HG03103 (cell line): ENCODE data around the gene VPS50.

Experiments
- ATAC-seq: cut with Tn5 transposase; IDR thresholded peaks from one replicate; pipeline ENCODE4 v1.9.1; 2021; ENCODE audit warnings: low read depth; ENCODE audit not compliant: unreplicated experiment

VPS50 gene

GRCh38 chr7:93231799-93232672 lies at the start of gene VPS50:
VPS50 (plus strand) TSS chr7:93232366; CDS start chr7:93232468, 102 bp downstream.
- ATAC-seq = peak; percentile 99

DNA sequence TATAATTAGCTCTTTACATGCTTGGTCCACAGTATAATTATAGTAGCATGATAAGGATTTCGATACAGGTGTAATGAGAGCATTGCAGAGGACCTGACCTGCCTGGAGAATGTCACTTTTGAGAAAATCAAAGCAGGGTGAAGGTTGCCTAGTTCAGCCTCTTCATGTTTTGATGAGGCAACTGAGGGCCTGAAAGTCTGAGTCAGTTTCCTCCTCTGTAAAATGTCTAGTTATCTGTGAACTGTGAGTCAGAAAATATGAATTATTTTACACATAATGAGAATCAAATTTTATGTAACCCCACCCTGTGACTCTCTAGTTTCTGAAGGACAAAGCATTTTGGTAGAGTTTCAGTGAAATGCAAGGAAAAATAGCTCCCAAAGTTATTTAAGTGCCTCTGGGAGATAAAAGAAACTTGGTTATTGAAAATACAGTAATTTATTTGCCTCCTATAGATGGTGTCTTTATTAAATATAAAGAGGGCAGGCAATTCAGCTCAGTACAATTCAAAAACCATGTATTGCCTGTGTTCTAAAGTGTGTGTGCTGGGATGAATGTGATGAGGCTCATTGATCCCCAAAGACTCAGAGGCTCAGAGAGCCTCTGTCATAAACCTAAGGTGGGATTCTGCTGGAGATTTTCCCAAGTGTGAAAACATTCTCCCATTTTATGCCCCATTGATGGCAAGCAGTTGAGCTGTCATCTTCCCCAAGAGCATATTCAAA lies 46.7 kb upstream of the VPS50 start:
- no peak for ATAC-seq

GRCh38 chr7:93188870-93189634 lies 43.1 kb upstream of the VPS50 start:
- no peak for ATAC-seq

- ATAC-seq = no peak
These were observed 37.8 kb upstream of the VPS50 start for GRCh38 chr7:93194386-93194785.

DNA sequence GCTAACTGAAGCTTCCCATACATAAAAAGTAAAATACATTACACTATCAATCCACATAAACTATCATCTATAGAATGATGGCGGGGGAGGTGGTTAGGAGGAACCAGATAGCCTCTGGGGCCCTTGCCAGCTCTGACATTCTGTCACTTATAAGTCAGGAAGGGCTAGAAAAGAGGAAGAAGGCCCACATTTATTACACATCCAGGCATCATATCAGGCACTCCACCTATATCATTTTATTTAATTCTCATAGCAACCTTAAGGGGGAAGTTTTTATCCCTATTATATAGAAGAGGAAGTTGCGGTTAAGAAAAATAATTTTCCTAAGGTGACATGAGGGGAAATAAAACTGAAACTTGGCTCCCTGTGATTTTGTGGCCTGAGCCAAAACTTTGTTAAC lies 35.8 kb upstream of the VPS50 start:
- ATAC-seq = no peak

- ATAC-seq = no peak
These were observed 33.7 kb upstream of the VPS50 start for GRCh38 chr7:93198472-93198871.

GRCh38 chr7:93202594-93203250 lies 29.4 kb upstream of the VPS50 start:
- no peak for ATAC-seq

- no peak for ATAC-seq
These were observed 28.7 kb upstream of the VPS50 start for GRCh38 chr7:93203496-93203895.

DNA sequence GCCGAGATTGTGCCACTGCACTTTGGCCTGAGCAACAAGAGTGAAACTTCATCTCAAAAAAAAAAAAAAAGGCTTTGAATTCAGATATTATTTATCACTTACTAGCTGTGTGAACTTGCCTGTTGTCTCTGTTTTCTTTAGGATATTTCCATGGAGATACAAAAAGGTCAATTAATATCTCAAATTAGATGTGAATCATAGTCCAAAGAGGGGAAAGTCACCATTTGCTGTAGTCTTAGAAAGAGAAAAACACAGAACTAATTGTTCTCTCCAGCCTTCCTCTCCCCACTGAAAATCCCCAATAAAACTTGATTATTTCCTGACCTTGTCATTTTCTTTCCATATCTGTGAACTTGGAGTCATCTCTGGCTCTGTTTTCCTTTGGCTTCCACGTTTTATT lies 27.1 kb upstream of the VPS50 start:
- no peak for ATAC-seq

DNA sequence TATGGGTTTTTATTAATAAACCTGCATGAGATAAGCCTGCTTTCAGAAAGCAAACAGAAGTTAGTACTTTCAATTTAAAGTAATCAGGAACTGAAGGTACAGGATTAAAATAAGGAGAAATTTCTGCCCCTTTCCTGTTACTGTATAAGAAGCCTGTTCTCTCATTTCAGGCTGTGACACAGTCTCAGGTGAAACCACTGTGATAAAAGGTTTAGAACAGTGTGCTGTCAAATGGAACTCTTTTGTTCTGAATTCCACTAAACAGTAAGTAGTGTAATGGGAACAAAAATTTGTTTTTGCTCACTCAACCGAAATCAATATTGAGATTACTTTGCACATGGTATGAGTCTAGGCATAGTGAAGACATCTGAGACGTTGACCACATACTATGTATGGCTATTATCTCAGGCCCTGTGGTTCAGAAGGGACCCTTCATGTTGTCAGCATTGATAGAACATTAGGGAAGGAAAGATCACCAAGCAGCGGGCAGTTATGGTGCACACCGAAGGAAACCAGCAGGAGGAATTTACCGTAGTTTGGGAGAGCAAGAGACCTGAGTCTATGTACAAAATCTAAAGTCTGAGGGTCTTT lies 20.8 kb upstream of the VPS50 start:
- no peak for ATAC-seq

GRCh38 chr7:93212881-93213280 lies 19.3 kb upstream of the VPS50 start:
- no peak for ATAC-seq

GRCh38 chr7:93218997-93219827 lies 13.0 kb upstream of the VPS50 start:
- ATAC-seq = no peak

- ATAC-seq = no peak
These were observed 12.3 kb upstream of the VPS50 start for GRCh38 chr7:93219868-93220267.

DNA sequence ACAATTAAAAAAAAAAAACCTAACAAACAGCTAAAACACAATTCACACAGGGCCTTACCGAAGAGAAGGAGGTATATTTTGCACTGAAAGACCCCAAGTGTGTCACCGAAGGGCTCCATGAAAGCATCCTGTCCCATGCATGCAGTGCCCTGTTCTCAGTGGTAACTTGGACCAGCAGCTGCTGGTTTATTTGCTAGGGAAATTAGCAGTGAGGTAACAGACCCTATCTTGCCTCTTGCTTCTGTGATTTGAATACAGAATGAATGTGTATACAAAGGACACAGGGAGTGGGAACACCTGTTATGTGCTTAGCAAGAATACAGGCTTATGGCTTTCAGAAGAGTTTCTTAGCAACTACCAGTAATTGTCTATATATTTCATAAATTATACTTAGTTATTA lies 5.9 kb upstream of the VPS50 start, which contains the start of gene HEPACAM2:
HEPACAM2 (minus strand) TSS at position 160 of the 400 bp plus-strand sequence.
- no peak for ATAC-seq

- ATAC-seq = no peak
These were observed 3.9 kb upstream of the VPS50 start for GRCh38 chr7:93228302-93228701.

DNA sequence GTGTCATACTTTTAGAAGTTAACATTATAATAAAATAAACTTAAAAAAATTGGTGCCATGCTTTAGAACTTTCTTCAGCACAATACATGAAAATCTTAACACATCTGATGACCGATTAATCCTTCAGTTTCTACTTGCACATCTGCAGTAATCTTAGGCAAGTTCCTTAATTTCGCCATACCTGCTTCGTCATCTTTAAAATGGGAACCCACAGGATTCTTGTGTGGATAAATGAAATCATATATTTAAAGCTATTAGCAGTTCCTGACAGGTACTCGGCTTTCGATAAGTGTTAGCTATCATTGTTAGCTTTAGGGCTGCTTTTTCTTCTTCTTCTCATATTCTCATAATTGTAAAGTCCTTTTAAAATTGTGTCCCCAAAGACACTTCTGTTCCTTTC lies 907 bp upstream of the VPS50 start:
- no peak for ATAC-seq

DNA sequence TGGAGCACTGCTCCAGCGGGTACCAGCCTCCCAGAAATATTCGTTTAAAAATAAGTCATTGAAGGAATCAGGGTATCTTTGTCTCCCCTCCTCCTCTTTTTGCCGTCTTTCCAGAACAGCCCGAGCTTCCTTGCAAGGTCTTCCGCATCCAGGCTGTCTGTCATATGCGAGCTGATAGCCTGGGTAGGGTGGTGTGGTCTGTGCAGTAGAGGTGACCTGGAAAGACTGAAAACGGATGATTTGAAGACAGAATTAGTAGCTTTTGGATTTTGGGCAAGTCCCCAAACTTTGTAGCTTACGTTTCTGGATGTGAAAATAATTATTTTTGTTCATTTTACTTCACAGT lies 480 bp downstream of the VPS50 start:
- ATAC-seq = no peak

- no peak for ATAC-seq
These were observed 3.4 kb downstream of the VPS50 start for GRCh38 chr7:93235541-93235940.

DNA sequence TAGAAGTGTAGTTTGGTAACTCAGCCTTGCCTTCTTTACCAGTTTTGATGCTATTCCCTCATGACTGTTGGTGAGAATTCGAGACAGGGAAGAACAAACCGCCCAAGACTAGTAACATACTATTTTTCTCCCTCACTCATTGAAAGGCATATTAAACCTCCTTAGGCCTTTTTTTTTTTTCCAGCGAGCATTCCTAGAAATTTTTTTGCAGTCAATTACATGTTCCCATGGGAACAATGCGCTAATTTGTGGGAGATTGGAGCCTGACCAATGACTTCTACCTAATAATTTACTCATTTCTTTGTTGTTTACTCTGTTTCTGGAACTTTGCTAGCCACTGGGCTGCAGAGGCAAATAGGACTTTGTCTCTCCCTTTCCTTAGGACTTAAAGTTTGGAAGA lies 6.0 kb downstream of the VPS50 start:
- ATAC-seq = no peak
